Measurements from ENCODE around the gene TTLL8.

DNA sequence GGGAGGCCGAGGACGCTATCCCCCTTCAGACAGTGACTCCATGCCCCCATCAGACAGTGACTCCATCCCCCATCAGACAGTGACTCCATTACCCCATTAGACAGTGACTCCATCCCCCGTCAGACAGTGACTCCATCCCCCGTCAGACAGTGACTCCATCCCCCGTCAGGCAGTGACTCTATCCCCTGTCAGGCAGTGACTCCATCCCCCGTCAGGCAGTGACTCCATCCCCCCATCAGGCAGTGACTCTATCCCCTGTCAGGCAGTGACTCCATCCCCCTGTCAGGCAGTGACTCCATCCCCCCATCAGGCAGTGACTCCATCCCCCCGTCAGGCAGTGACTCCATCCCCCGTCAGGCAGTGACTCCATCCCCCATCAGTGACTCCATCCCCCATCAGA is 9.1 kb upstream of the TTLL8 start:
- TF ChIP-seq, protein P1, sequence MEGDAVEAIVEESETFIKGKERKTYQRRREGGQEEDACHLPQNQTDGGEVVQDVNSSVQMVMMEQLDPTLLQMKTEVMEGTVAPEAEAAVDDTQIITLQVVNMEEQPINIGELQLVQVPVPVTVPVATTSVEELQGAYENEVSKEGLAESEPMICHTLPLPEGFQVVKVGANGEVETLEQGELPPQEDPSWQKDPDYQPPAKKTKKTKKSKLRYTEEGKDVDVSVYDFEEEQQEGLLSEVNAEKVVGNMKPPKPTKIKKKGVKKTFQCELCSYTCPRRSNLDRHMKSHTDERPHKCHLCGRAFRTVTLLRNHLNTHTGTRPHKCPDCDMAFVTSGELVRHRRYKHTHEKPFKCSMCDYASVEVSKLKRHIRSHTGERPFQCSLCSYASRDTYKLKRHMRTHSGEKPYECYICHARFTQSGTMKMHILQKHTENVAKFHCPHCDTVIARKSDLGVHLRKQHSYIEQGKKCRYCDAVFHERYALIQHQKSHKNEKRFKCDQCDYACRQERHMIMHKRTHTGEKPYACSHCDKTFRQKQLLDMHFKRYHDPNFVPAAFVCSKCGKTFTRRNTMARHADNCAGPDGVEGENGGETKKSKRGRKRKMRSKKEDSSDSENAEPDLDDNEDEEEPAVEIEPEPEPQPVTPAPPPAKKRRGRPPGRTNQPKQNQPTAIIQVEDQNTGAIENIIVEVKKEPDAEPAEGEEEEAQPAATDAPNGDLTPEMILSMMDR (IDR thresholded peaks at IDR 0.05; ENCODE audit: poor library complexity) = no peak
- TF ChIP-seq EZH2 (IDR thresholded peaks at IDR 0.05; ENCODE audit: borderline replicate concordance) (no peak), EZH2phosphoT487 (IDR thresholded peaks at IDR 0.05; ENCODE audit: low read depth, severe bottlenecking, unreplicated experiment) (no peak)
